Spleen (tissue), 11 donors: ENCODE results near the gene ANKRD45. TPM values are rescaled to one million over a fixed set of nuclear protein-coding genes. Genes with fewer than 3 reads are reported as not detected.

Experiments used
- DNase-seq: peaks from one replicate; pipeline ENCODE4 v3.0.0-alpha.2; 2020
- H3K27ac ChIP-seq, 8 donors: fragments of 200-600 bp; sonication (generic) in 7 of 8; 1 replicate in 4 of 8; 2 replicates in 4 of 8; pipeline versions ENCODE4 v1.5.0 to v1.8.0; 2016 to 2021; ENCODE audit warnings: inconsistent platforms in 4 of 8, mild to moderate bottlenecking in 4 of 8, moderate library complexity in 1 of 8
- H3K27me3 ChIP-seq, 7 donors: fragments of 200-600 bp; sonication (generic) in 6 of 7; replicated peaks in 1 of 7; 1 replicate in 4 of 7; 2 replicates in 3 of 7; pipeline versions ENCODE4 v1.5.0 to v1.8.0; 2016 to 2021; ENCODE audit warnings: inconsistent platforms in 3 of 7, mild to moderate bottlenecking in 1 of 7
- H3K36me3 ChIP-seq, 6 donors: fragments of 200-600 bp; sonication (generic) in 5 of 6; 1 replicate in 4 of 6; 2 replicates in 2 of 6; pipeline versions ENCODE4 v1.5.0 to v1.8.0; 2016 to 2021; ENCODE audit warnings: inconsistent platforms in 2 of 6
- H3K4me1 ChIP-seq, 6 donors: fragments of 200-600 bp; sonication (generic) in 5 of 6; 1 replicate in 3 of 6; 2 replicates in 3 of 6; pipeline versions ENCODE4 v1.5.0 to v1.8.0; 2016 to 2021; ENCODE audit warnings: inconsistent platforms in 3 of 6
- H3K4me3 ChIP-seq, 8 donors: fragments of 200-600 bp; sonication (generic) in 7 of 8; 1 replicate in 4 of 8; 2 replicates in 4 of 8; pipeline versions ENCODE4 v1.5.0 to v1.8.0; 2016 to 2021; ENCODE audit warnings: inconsistent platforms in 4 of 8, mild to moderate bottlenecking in 4 of 8, moderate library complexity in 2 of 8
- H3K9me3 ChIP-seq, 8 donors: fragments of 200-600 bp; sonication (generic) in 7 of 8; 1 replicate in 4 of 8; 2 replicates in 4 of 8; pipeline versions ENCODE4 v1.5.0 to v1.8.0; 2016 to 2021; ENCODE audit warnings: inconsistent platforms in 4 of 8
- POLR2A ChIP-seq, 3 donors: fragments of 450-650 bp; IDR thresholded peaks; one replicate each; pipeline ENCODE4 v1.5.1; 2017; ENCODE audit warnings: antibody characterized with exemption in 3 of 3, mild to moderate bottlenecking in 1 of 3
- POLR2AphosphoS5 ChIP-seq, 3 donors: sonication (generic); formaldehyde crosslinking; IDR thresholded peaks; one replicate each; pipeline ENCODE4 v1.5.1; 2017; ENCODE audit warnings: antibody characterized with exemption in 3 of 3
- WGBS, 5 donors: extraction: QIAGEN DNeasy Blood & Tissue Kit in 3 of 5; methylation state at CpG; one replicate each; pipeline versions ENCODE4 v1.1.5 to v1.1.7; 2013 to 2018; 5-methylcytosine and 5-hydroxymethylcytosine counted together
- intact Hi-C: fragments of 100-400 bp; cut with DNase I; formaldehyde crosslinking; loops from one replicate; pipeline ENCODE4 v1.15.0; 2023; ENCODE audit warnings: low total_unique reads
- polyA plus RNA-seq, 3 donors: library from polyadenylated mRNA; stranded (reverse); fragments of 200-250 nt; gene quantifications; one replicate each; pipeline ENCODE4 v1.2.1, GENCODE V29; 2013
- total RNA-seq, 7 donors: library from RNA; depleted of rRNA in 3 of 7; stranded (reverse); fragments of >200 nt in 3 of 7; fragmentation: NEBNext Ultra II Directional in 4 of 7; extraction: Animal tissue kit (Norgen Biotek cat#: 25700) in 4 of 7; gene quantifications; one replicate each; pipeline versions ENCODE4 v1.1.0 to v1.2.1, GENCODE V29; 2016 to 2021
- TF ChIP-seq, protein P1 (sequence below), 11 experiments: fragments of 200-600 bp in 7 of 11; fragments of 450-650 bp in 4 of 11; sonication (generic) in 4 of 11; IDR thresholded peaks in 8 of 11; conservative IDR thresholded peaks in 3 of 11; 1 replicate in 7 of 11; 2 replicates in 4 of 11; pipeline versions ENCODE4 v1.4.0 to v1.8.0; 2016 to 2021; ENCODE audit warnings: antibody characterized with exemption in 11 of 11, inconsistent platforms in 4 of 11, mild to moderate bottlenecking in 1 of 11
- donor health status: healthy with polysubstance abuse.
- donor health status: DM: no; HTN: no; CAD: no; lungs with moderate emphysema.
- donor health status: DM: no; HTN: no; CAD: no.
- donor health status: Bipolar disorder and iron deficiency.
- donor health status: healthy.
- donor health status: DM: no; HTN: no; CAD: no.
- donor health status: DM: yes; HTN: yes; CAD: no.

Gene ANKRD45
- total and polyA plus RNA-seq, 10 donors: 0.13 to 1.1 (median 0.73) TPM; not detected in 1

DNA sequence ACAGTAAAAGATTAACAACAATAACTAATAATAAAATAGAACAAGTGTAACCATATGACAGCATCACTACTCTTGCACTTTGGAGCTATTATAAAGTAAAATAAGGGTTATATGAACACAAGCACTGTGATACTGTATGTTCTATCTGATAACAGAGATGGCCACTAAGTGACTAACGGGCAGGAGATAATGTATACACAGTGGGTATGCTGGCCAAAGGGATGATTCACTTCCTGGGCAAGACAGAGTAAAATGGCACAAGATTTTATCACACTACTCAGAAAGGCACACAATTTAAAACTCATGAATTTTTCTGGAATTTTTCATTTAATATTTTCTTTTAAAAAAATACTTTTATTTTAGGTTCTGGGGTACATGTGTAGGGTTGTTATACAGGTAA is 79.1 kb downstream of the ANKRD45 start:
- 59 to 71% (median 65%) methylated on average over 1 of the region's 1 CpG for WGBS, 5 donors
- H3K9me3 ChIP-seq: no peaks in the 10 kb centered on the region
- H3K4me3 ChIP-seq: no peak overlapping the region
- H3K36me3 ChIP-seq: no peaks in the 10 kb centered on the region
- no peak for TF ChIP-seq POLR2AphosphoS5 (IDR thresholded peaks at IDR 0.05)
- TF ChIP-seq POLR2A (IDR thresholded peaks at IDR 0.05): no peak
- TF ChIP-seq, protein P1, sequence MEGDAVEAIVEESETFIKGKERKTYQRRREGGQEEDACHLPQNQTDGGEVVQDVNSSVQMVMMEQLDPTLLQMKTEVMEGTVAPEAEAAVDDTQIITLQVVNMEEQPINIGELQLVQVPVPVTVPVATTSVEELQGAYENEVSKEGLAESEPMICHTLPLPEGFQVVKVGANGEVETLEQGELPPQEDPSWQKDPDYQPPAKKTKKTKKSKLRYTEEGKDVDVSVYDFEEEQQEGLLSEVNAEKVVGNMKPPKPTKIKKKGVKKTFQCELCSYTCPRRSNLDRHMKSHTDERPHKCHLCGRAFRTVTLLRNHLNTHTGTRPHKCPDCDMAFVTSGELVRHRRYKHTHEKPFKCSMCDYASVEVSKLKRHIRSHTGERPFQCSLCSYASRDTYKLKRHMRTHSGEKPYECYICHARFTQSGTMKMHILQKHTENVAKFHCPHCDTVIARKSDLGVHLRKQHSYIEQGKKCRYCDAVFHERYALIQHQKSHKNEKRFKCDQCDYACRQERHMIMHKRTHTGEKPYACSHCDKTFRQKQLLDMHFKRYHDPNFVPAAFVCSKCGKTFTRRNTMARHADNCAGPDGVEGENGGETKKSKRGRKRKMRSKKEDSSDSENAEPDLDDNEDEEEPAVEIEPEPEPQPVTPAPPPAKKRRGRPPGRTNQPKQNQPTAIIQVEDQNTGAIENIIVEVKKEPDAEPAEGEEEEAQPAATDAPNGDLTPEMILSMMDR (IDR thresholded peaks at IDR 0.05 in 8 of 11, conservative IDR thresholded peaks at IDR 0.05 in 3 of 11): no peak
- no peaks in the 10 kb centered on the region for H3K27me3 ChIP-seq
- no peaks in the 10 kb centered on the region for H3K4me1 ChIP-seq
- H3K27ac ChIP-seq: no peak overlapping the region
- intact Hi-C loops: no loop called here
- no peak for DNase-seq

DNA sequence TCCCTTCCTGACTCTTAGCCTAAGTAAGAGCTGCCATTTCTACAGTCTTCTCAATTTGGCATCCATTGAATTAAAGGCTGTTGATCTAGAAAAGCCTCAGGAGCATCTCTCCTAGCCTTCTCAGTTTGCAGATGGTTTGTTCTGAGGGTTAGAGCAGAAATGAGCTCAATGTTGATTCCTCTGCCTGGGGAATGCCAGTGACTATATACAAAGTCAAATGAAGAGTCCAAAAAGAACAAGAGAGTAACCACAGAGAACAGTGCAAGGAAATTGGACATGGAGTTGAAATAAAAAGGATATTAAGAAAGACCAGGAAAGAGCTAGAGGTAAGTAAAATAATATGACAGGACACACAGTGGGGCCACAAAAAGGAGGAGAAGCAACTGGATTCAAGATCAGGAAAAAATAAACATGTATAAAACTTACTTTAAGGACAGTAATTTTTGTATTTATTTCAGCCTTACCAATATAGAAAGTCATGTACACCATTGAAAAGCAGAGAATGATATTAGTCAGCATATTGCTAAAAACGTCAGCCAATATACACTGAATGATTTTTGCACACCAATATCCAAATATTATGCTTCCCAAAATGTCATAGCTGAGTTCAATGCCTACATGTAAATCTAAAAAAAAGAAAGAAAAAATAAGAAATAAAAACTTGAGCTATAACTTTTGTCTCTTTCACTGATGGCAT is 88.1 kb downstream of the ANKRD45 start:
- Histone ChIP-seq H3K4me3 (no peak overlapping the region), H3K9me3 (no peaks in the 10 kb centered on the region), H3K27me3 (peaks cover 0 to 8% (median 0%) of the 10 kb centered on the region in 7 donors), H3K4me1 (no peaks in the 10 kb centered on the region), H3K27ac (no peak overlapping the region), H3K36me3 (no peaks in the 10 kb centered on the region)
- no peak for DNase-seq
- TF ChIP-seq, protein P1 (IDR thresholded peaks at IDR 0.05 in 8 of 11, conservative IDR thresholded peaks at IDR 0.05 in 3 of 11): no peak
- TF ChIP-seq POLR2AphosphoS5 (IDR thresholded peaks at IDR 0.05) (no peak), POLR2A (IDR thresholded peaks at IDR 0.05) (no peak)
- intact Hi-C loops: no loop called here
- WGBS, 5 donors: 47 to 79% (median 63%) methylated on average over 1 of the region's 1 CpG

DNA sequence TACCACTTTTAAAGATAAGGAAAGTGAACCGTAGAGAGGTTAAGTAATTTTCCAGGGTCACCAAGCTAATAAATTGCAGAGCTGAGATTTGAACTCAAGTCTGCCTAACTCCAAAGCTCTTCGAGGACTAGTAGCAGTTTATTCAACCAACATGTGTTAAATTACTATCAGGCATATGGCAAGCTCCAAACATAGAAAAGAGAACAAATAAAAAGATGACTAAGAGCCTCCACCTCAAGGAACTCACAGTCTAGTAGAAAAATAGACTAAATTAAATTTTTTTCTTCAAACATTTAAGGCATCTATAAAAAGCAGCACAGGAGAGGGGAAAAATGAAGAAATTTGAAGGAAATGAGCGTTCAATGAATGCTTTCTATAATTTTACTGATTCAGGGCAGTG is 89.0 kb downstream of the ANKRD45 start:
- DNase-seq: no peak
- Histone ChIP-seq H3K9me3 (no peaks in the 10 kb centered on the region), H3K36me3 (no peaks in the 10 kb centered on the region), H3K4me3 (no peak overlapping the region), H3K27me3 (peaks cover 0 to 8% (median 0%) of the 10 kb centered on the region in 7 donors), H3K27ac (no peak overlapping the region), H3K4me1 (no peaks in the 10 kb centered on the region)
- TF ChIP-seq, protein P1 (IDR thresholded peaks at IDR 0.05 in 8 of 11, conservative IDR thresholded peaks at IDR 0.05 in 3 of 11): no peak
- TF ChIP-seq POLR2AphosphoS5 (IDR thresholded peaks at IDR 0.05) (no peak), POLR2A (IDR thresholded peaks at IDR 0.05) (no peak)
- WGBS, 5 donors: 70 to 90% (median 88%) methylated on average over 3 of the region's 3 CpGs
- intact Hi-C loops: no loop called here

DNA sequence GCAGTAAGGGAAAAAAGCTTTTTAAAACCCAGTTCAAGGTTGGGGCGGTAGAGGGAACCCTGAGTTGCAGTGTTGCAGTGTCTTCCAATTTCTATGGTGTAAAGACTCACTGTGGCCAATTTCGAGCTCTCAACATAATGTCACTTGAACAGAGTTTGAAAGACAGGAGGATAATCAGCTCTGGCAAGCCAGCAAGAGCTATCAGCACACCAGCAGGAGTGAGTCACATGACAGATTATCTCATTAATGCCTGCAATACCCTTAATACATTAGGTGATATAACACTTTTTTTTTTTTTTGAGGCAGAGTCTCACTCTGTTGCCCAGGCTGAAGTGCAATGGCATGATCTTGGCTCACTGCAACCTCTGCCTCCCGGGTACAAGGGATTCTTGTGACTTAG is 89.6 kb downstream of the ANKRD45 start:
- Histone ChIP-seq H3K36me3 (no peaks in the 10 kb centered on the region), H3K27ac (no peak overlapping the region), H3K4me1 (no peaks in the 10 kb centered on the region), H3K9me3 (no peaks in the 10 kb centered on the region), H3K4me3 (no peak overlapping the region), H3K27me3 (peaks cover 0 to 8% (median 0%) of the 10 kb centered on the region in 7 donors)
- TF ChIP-seq POLR2A (IDR thresholded peaks at IDR 0.05): no peak
- no peak for TF ChIP-seq POLR2AphosphoS5 (IDR thresholded peaks at IDR 0.05)
- TF ChIP-seq, protein P1 (IDR thresholded peaks at IDR 0.05 in 8 of 11, conservative IDR thresholded peaks at IDR 0.05 in 3 of 11): no peak
- intact Hi-C loops: no loop called here
- 84 to 93% (median 89%) methylated on average over 3 of the region's 3 CpGs for WGBS, 5 donors
- no peak for DNase-seq
